SW480 (cell line): Measurements from ENCODE around the gene ACTL6B.
A peak's percentile ranks its signal among the peaks of the same experiment; 100 is the strongest.
"Not testable (repeated sequence)": the region's sequence is repeated elsewhere in the genome, so short reads cannot be mapped to it uniquely, and the experiment has no call there.

Experiments
- DNase-seq: peaks from one replicate; pipeline ENCODE4 v3.0.0-alpha.2; 2016; ENCODE audit warnings: low spot score

The ACTL6B gene

GRCh38 chr7:100655908-100656674 lies at the start of gene ACTL6B:
TSS of gene ACTL6B (minus strand) at chr7:100656448. CDS start at chr7:100656354, 94 bp downstream.
- DNase-seq, result no peak

DNA sequence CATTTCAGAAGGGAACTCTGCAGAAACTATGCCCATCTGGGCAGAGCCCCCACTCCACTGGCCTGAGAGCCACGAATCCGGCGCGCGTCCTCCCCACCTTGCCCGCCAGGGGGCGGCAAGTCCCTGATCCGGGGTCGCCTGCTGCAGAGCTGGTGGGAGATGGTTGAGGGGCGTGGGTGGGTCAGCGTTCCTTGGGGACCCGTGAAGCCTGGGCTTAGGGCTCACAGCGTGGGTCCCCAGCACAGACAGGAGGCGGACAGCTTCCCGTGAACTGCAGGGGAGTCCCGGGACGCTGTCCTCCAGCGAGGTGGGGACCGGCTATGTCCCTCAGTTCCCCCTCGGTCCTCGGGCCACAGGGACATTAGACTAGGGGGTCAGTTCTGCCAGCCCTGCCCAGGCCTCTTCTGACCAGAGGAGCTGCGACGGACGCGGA lies 49.1 kb upstream of the ACTL6B start:
- DNase-seq, result peak; percentile 76

GRCh38 chr7:100701089-100701488 lies 44.8 kb upstream of the ACTL6B start:
- not testable (repeated sequence) for DNase-seq

DNA sequence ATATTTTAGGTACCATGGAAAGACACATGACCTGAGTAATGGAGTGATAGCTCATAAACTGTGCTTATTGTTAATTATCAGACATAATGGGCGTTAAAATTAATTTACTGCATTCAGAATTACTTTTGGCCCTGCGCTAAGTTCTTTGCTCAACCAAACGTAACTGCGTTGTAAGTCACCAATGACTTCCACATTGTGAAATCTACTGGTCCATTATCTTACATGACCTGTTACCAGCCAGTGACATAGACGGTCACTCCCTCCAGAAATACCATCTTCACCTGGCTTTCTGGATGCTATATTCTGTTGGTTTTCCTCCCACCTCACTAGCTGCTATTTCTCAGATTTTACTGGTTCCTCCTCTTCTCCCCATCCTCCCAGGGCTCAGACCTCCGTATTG lies 42.8 kb upstream of the ACTL6B start:
- DNase-seq, result no peak

DNA sequence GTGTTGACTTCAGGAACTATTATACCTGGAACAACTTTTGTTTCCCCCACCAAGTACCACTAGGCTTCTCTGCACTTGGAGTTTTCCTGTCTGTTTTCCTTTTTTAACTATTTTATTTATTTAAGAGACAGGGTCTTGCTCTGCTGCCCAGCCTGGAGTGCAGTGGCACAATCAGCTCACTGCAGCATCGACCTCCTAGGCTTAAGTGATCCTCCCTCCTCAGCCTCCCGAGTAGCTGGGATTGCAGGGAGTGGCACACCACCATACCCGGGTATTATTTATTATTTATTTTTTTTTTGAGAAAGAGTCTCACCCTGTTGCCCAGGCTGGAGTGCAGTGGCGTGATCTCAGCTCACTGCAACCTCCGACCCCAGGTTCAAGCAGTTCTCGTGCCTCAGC lies 39.9 kb upstream of the ACTL6B start:
- no peak for DNase-seq

- DNase-seq, result peak; percentile 76
Observed at GRCh38 chr7:100694098-100694745, 38.0 kb upstream of the ACTL6B start, which contains the start of gene GIGYF1. TSS of gene GIGYF1 (minus strand) at chr7:100694250. CDS start at chr7:100688238, 6,012 bp downstream.

GRCh38 chr7:100693312-100694097 lies 37.3 kb upstream of the ACTL6B start:
- no peak for DNase-seq

GRCh38 chr7:100692578-100692961 lies 36.3 kb upstream of the ACTL6B start:
- DNase-seq, result no peak

DNA sequence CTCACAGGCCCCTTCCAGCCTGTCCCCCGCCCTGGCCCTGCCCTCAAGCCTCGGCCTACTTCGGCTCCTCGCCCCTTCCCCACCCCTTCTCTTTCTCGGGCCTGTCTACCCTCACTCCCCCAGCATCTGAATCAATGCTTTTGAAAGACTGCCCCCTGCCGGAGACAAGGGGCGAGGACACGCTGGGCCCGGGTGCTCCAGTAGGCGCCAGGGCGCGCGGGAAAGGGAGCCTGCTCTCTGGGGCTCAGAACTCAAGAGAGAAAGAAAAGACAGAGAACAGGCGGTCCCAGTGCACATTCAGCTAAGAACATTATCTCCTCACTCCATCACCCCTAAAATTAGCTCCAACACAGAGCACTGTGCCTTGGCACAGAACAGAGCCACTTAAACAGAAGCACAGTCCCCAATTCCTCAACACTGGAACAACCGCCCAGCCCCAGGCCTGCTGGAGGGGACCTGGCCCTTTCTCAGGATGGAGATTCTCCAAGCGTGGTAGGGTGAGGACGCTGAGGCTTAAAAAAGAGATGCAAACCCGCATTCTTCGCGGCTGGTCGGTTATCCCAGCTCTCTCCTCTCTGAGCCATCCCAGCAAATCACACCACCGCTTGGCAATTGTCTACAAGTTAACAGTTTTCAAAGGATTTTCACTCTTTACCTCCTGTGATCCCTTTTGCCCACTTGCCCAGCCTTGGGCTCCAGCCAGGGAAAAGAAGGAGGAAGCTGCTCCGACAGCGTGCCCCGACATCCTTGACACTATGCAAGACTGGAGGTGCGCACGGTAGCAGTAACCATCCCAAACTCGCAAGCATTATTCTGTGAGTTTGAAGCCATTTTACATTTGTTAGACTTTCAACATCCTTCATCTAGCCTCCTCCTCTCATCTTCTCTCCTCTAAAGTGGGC lies 35.7 kb upstream of the ACTL6B start:
- peak; percentile 68 for DNase-seq

GRCh38 chr7:100689230-100690135 lies 33.2 kb upstream of the ACTL6B start:
- no peak for DNase-seq

- no peak for DNase-seq
Observed at GRCh38 chr7:100688326-100688860, 32.1 kb upstream of the ACTL6B start.

- DNase-seq, result no peak
Observed at GRCh38 chr7:100687751-100688300, 31.6 kb upstream of the ACTL6B start.

DNA sequence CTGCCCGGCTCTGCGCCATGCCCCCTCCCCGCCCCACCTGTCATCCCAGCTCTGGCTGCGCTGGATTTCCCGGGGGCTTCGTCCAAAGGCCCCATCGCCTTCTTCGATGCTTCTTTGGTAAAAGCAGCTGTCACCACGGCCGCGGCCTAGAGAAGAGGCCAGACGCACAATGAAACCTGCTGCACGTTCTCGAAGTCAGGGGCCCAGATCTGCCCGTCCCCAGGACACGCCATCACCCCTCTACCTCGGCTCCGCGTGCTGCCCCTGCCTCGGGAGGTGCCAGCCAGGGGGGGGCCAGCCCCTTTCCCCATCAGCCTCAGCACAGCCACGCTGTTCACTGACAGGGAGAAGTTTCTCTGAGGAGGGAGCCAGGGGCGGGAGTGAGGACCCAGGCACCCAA lies 31.0 kb upstream of the ACTL6B start:
- no peak for DNase-seq

- no peak for DNase-seq
Observed at GRCh38 chr7:100686822-100687211, 30.6 kb upstream of the ACTL6B start.

DNA sequence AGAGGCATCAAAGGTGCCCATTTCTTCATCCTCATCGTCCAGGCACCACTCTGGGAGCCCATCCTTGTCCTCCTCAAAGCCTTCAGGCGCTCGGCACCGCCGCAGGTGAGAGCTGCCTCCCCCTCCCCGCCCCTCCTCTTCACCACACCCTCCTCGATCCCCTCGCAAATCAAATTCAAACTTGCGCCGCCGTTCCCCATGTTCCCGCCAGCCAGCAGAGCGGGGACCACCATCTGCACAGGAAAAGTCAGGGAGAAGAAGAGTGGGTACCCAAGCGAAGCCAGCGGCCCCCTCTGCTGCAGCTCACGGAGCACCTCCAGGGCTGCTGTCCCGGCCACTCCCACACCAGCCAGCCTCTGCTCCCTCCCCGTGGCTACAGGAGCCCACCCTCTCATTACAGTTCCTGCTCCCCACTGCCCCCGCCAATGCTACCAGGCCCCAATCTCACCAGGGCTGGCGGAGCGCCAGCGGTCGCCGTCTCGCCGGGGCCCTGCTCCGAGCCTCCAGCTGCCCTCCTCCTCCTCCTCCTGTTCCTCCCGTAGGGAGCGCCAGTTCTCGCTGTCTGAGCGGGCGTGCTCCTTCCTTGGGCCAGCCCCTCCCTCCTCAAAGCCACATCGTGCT lies 30.1 kb upstream of the ACTL6B start:
- no peak for DNase-seq

DNA sequence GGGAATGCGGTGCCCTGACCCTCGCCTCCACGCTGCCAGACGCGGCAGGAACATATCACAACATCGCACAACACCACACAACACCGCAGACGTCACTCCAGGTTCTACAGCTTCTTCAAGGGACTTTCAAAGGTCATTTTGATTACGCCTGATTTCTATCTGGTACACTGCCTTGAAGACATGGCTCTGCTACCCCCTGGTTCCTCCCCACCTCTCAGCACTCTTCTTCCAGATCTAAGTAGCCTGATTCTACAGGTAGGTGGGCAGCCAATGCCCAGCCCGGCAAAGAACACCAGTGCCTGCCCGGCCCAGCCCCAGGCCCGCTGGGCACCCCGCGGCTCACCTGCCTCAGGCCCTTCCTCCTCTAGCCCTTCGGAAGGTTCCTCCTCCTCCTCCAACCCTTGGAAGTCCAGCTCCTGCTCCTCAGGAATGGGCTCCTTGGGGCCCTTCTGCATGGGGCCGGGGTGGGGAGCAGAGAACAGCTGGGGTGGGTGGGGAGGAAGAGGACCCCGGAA lies 29.4 kb upstream of the ACTL6B start:
- DNase-seq, result no peak

DNA sequence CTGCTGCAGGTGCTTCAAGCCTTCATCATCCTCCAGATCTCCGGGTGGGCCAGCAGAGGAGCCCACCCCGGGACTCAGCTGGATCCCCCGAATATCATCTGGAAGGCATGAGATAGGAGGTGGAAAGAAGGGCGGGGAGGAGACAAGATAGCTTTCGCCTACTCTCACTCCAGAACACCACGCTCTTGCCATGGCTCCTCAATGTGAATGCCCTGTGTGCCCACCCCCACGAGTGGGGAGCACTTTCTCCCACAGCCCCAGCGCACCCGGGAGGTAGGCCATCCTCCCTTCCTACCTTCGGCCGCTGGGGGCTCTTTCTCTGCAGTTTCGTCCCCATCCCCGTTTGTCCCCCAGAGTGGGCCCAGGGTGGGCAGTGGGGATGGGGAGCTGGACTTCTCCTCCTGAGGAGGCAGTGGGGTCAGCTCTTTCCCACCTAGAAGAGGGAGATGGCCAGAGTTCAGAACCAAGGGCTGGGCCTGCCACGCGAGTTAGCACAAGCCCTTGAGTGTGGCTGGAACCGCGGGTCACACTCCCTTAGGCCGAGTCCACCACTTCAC lies 28.9 kb upstream of the ACTL6B start:
- DNase-seq, result no peak

DNA sequence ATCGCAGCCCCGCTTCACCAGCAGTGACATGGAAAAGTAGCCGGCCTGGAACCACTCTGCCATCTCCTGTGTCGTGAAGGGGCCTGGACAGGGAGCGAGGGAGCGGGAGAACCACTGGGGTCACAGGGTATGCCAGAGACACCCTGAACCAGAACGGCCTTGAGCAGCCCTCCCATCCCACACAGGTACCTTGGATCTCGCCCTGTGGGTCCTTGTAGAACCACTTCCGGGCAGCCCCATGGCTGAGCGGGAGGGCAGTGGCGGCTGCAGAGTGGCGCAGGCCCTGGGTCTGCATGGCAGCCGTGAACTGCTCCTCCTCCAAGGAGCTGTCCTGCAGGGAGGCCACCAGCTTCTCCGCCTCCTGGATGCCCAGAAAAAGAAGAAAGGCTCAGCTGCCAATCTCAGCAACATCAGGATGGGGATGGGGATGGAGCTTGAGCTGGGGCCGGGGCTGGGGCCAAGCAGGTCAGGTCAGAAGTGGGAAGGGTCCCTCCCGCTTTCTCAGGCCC lies 28.3 kb upstream of the ACTL6B start:
- DNase-seq, result no peak
